K562 (cell line): Measurements from ENCODE around the gene TIAL1. TPM values are rescaled to one million over a fixed set of nuclear protein-coding genes. Genes with fewer than 3 reads are reported as not detected.

Experiments used
- polyA plus RNA-seq, 8 experiments: library from polyadenylated mRNA; depleted of rRNA in 4 of 8; stranded (reverse) in 5 of 8; unstranded in 3 of 8; fragments of >200 nt; fragmentation: Nextera tagmentation in 2 of 8; fragmentation: Illumina TruSeq in 1 of 8; extraction: Ambion mirVana in 2 of 8; extraction: Trizol in 1 of 8; gene quantifications; 2 replicates each; pipeline versions ENCODE4 v1.2.1 to v1.2.3, GENCODE V29; 2011 to 2014; ENCODE audit warnings: inconsistent platforms in 1 of 8, missing spikeins in 1 of 8
- total RNA-seq, 7 experiments: library from RNA; depleted of rRNA in 6 of 7; stranded (reverse); fragments of >200 nt in 6 of 7; fragmentation: Illumina TruSeq in 2 of 7; extraction: Trizol in 2 of 7; gene quantifications; 2 replicates each; pipeline versions ENCODE4 v1.2.1 to v1.2.3, GENCODE V29; 2011 to 2021; ENCODE audit warnings: low replicate concordance in 1 of 7

The TIAL1 gene
- total and polyA plus RNA-seq, 9 of the 15 experiments (the other 6 are each of a cell fraction or from before 2014, with no cell fraction given) = 22.5 to 126 (median 58.2) TPM

Other genes with a start within 250 kb of the TIAL1 start
- gene RGS10, start 54.2 kb downstream of the TIAL1 start, total RNA-seq (2014; rRNA removed) = 47.6 and 61.8 TPM in 2 replicates
- gene RGS10, start 54.2 kb downstream of the TIAL1 start, total RNA-seq (2014; rRNA removed; fragmentation: Illumina TruSeq; extraction: Trizol) = 67.5 and 76.1 TPM in 2 replicates
- 62.1 and 62.4 TPM in 2 replicates for gene RGS10, start 54.2 kb downstream of the TIAL1 start, total RNA-seq (2015; rRNA removed; fragmentation: Illumina TruSeq; extraction: Trizol)
- gene RGS10, start 54.2 kb downstream of the TIAL1 start, total RNA-seq (2021) = 56.6 and 59.1 TPM in 2 replicates
- 89.3 and 123 TPM in 2 replicates for gene RGS10, start 54.2 kb downstream of the TIAL1 start, polyA plus RNA-seq (2011; rRNA removed)
- gene RGS10, start 54.2 kb downstream of the TIAL1 start, polyA plus RNA-seq (2014; fragmentation: Illumina TruSeq; extraction: Trizol) = 81.1 and 91.4 TPM in 2 replicates
- 10 to 100 TPM; 31.9 to 43.7 TPM for gene RGS10, start 54.2 kb downstream of the TIAL1 start, polyA plus RNA-seq (2014; fragmentation: Nextera tagmentation; extraction: Ambion mirVana)
- gene RGS10, start 54.2 kb downstream of the TIAL1 start, polyA plus RNA-seq (2014; rRNA removed) = 79.2 and 104 TPM in 2 replicates
- gene BAG3, start 54.4 kb upstream of the TIAL1 start, total RNA-seq (2014; rRNA removed) = 9.7 and 14.2 TPM in 2 replicates
- gene BAG3, start 54.4 kb upstream of the TIAL1 start, total RNA-seq (2014; rRNA removed; fragmentation: Illumina TruSeq; extraction: Trizol) = 5.3 and 5.7 TPM in 2 replicates
- 7.2 and 9.2 TPM in 2 replicates for gene BAG3, start 54.4 kb upstream of the TIAL1 start, total RNA-seq (2015; rRNA removed; fragmentation: Illumina TruSeq; extraction: Trizol)
- 27.4 and 28.7 TPM in 2 replicates for gene BAG3, start 54.4 kb upstream of the TIAL1 start, total RNA-seq (2021)
- 2.6 and 4.7 TPM in 2 replicates for gene BAG3, start 54.4 kb upstream of the TIAL1 start, polyA plus RNA-seq (2011; rRNA removed)
- gene BAG3, start 54.4 kb upstream of the TIAL1 start, polyA plus RNA-seq (2014; fragmentation: Illumina TruSeq; extraction: Trizol) = 24.7 and 24.8 TPM in 2 replicates
- 1 to 10 TPM; 3.9 to 4.1 TPM for gene BAG3, start 54.4 kb upstream of the TIAL1 start, polyA plus RNA-seq (2014; fragmentation: Nextera tagmentation; extraction: Ambion mirVana)
- 13.1 and 15.3 TPM in 2 replicates for gene BAG3, start 54.4 kb upstream of the TIAL1 start, polyA plus RNA-seq (2014; rRNA removed)
- 3.3 and 3.7 TPM in 2 replicates for gene INPP5F, start 129.1 kb upstream of the TIAL1 start, total RNA-seq (2014; rRNA removed)
- 5.6 and 7.3 TPM in 2 replicates for gene INPP5F, start 129.1 kb upstream of the TIAL1 start, total RNA-seq (2014; rRNA removed; fragmentation: Illumina TruSeq; extraction: Trizol)
- gene INPP5F, start 129.1 kb upstream of the TIAL1 start, total RNA-seq (2015; rRNA removed; fragmentation: Illumina TruSeq; extraction: Trizol) = 5.3 and 5.9 TPM in 2 replicates
- 5.4 and 6.3 TPM in 2 replicates for gene INPP5F, start 129.1 kb upstream of the TIAL1 start, total RNA-seq (2021)
- gene INPP5F, start 129.1 kb upstream of the TIAL1 start, polyA plus RNA-seq (2011; rRNA removed) = 5.0 and 6.4 TPM in 2 replicates
- gene INPP5F, start 129.1 kb upstream of the TIAL1 start, polyA plus RNA-seq (2014; fragmentation: Illumina TruSeq; extraction: Trizol) = 5.7 and 6.0 TPM in 2 replicates
- 1 to 10 TPM; 1.6 to 1.7 TPM for gene INPP5F, start 129.1 kb upstream of the TIAL1 start, polyA plus RNA-seq (2014; fragmentation: Nextera tagmentation; extraction: Ambion mirVana)
- 5.7 and 6.1 TPM in 2 replicates for gene INPP5F, start 129.1 kb upstream of the TIAL1 start, polyA plus RNA-seq (2014; rRNA removed)